ENCODE measurements around the gene NCEH1.

DNA sequence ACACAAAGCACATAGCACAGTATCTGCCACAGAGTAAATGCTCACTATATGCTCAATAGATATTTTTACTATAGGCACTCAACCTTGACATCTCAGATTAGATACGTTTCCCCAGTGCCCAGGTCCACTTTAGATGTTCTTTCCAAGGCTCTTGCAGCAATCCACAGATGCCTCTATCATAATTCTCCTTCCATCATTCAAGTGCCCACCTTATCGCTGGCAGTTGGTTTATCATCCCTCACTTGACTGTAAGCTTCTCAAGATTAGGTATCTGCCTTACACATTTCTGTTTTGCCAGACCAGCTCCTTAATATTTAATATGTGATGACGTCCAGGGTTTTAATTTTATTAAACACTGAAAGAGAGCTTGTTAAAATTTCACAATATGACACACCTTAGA is 8.6 kb downstream of the NCEH1 start:
- TF ChIP-seq, protein P1, sequence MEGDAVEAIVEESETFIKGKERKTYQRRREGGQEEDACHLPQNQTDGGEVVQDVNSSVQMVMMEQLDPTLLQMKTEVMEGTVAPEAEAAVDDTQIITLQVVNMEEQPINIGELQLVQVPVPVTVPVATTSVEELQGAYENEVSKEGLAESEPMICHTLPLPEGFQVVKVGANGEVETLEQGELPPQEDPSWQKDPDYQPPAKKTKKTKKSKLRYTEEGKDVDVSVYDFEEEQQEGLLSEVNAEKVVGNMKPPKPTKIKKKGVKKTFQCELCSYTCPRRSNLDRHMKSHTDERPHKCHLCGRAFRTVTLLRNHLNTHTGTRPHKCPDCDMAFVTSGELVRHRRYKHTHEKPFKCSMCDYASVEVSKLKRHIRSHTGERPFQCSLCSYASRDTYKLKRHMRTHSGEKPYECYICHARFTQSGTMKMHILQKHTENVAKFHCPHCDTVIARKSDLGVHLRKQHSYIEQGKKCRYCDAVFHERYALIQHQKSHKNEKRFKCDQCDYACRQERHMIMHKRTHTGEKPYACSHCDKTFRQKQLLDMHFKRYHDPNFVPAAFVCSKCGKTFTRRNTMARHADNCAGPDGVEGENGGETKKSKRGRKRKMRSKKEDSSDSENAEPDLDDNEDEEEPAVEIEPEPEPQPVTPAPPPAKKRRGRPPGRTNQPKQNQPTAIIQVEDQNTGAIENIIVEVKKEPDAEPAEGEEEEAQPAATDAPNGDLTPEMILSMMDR (IDR thresholded peaks at IDR 0.05 in 2 of 3, conservative IDR thresholded peaks at IDR 0.05 in 1 of 3; ENCODE audit: insufficient read depth in 2 of 3, low read depth in 1 of 3, low read length in 3 of 3) = no peak
- TF ChIP-seq ATF7 (IDR thresholded peaks at IDR 0.05) (no peak), SOX6 (IDR thresholded peaks at IDR 0.05) (no peak), SMARCC2 (IDR thresholded peaks at IDR 0.05; ENCODE audit: low read depth) (no peak), PTRF (tag; IDR thresholded peaks at IDR 0.05) (no peak), CBFB (CRISPR knock-in tag; IDR thresholded peaks at IDR 0.05) (no peak), EZH2 (IDR thresholded peaks at IDR 0.05; ENCODE audit: borderline replicate concordance, low read depth, low read length) (no peak), ZZZ3 (IDR thresholded peaks at IDR 0.05) (no peak), STAG1 (CRISPR knock-in tag; IDR thresholded peaks at IDR 0.05; ENCODE audit: borderline replicate concordance) (no peak), GABPA (tag; conservative IDR thresholded peaks at IDR 0.05; ENCODE audit: low read depth) (no peak)
- TF ChIP-seq, protein P2, sequence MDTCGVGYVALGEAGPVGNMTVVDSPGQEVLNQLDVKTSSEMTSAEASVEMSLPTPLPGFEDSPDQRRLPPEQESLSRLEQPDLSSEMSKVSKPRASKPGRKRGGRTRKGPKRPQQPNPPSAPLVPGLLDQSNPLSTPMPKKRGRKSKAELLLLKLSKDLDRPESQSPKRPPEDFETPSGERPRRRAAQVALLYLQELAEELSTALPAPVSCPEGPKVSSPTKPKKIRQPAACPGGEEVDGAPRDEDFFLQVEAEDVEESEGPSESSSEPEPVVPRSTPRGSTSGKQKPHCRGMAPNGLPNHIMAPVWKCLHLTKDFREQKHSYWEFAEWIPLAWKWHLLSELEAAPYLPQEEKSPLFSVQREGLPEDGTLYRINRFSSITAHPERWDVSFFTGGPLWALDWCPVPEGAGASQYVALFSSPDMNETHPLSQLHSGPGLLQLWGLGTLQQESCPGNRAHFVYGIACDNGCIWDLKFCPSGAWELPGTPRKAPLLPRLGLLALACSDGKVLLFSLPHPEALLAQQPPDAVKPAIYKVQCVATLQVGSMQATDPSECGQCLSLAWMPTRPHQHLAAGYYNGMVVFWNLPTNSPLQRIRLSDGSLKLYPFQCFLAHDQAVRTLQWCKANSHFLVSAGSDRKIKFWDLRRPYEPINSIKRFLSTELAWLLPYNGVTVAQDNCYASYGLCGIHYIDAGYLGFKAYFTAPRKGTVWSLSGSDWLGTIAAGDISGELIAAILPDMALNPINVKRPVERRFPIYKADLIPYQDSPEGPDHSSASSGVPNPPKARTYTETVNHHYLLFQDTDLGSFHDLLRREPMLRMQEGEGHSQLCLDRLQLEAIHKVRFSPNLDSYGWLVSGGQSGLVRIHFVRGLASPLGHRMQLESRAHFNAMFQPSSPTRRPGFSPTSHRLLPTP (IDR thresholded peaks at IDR 0.05; ENCODE audit: borderline replicate concordance, extremely low read depth, insufficient read length) = no peak
